Measurements from ENCODE around the gene METTL13. TPM values are rescaled to one million over a fixed set of nuclear protein-coding genes. Genes with fewer than 3 reads are reported as not detected.
A peak's percentile ranks its signal among the peaks of the same experiment; 100 is the strongest.

Gene METTL13
- total and polyA plus RNA-seq, 8 donors = 1.8 to 101 (median 14.4) TPM

DNA sequence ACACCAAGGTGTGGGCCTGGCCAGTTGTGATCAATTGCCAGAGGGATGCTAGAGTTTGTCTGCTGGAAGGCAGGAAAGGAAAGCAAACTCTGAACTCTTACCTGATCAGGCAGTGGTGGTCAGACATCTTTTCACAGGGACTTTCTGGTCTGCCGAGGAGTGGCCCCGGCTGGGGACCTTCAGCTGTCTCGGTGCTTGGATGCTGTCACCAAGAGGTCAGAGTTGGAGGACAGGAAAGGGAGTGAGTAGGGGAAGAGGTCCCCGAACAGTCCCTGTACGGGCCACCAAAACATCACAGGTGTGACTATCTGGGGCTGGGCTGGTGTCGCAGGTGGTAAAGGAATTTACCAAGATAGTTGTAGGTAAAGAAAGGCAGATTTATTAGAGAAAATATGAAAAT is 17.7 kb upstream of the METTL13 start:
- H3K36me3 ChIP-seq = no peaks in the 10 kb centered on the region
- no peaks in the 10 kb centered on the region for H3K27me3 ChIP-seq
- peaks cover 0 to 2% (median 0%) of the 10 kb centered on the region in 4 donors for H3K4me1 ChIP-seq
- no peak for DNase-seq
- TF ChIP-seq EP300 (IDR thresholded peaks at IDR 0.05) = no peak
- WGBS, 5 donors = 75 to 91% (median 82%) methylated on average over 6 of the region's 6 CpGs
- H3K4me3 ChIP-seq = no peak overlapping the region
- H3K27ac ChIP-seq = no peak overlapping the region
- H3K9me3 ChIP-seq = no peaks in the 10 kb centered on the region
- intact Hi-C loops (cut with DNase I; ENCODE audit: low total_unique reads) = no loop called here

DNA sequence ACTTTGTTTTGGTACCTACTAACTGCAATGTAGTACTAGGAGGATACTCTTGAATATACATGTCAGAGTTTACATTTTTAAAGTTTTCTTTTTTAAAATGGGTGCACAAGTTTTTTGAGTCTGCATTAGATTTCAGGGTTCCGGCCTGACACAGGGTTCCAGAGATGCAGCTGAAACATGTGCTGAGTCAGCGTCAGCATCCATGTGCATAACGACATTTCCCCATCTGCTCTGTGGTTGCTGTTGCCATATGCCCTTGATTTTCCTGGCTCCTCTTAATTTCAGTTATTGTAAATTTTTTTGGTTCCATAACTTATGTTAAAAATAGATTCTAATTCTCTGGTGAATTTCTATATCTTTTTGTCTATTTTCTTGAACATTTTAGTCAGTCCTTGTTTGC is 12.3 kb upstream of the METTL13 start:
- 69 to 83% (median 79%) methylated on average over 3 of the region's 3 CpGs for WGBS, 5 donors
- intact Hi-C loops (cut with DNase I; ENCODE audit: low total_unique reads) = no loop called here
- Histone ChIP-seq H3K27ac (no peak overlapping the region), H3K9me3 (no peaks in the 10 kb centered on the region), H3K36me3 (no peaks in the 10 kb centered on the region), H3K4me1 (no peaks in the 10 kb centered on the region), H3K27me3 (no peaks in the 10 kb centered on the region), H3K4me3 (no peak overlapping the region)
- no peak for DNase-seq
- TF ChIP-seq EP300 (IDR thresholded peaks at IDR 0.05) = no peak
- no peak for TF ChIP-seq CTCF (IDR thresholded peaks at IDR 0.05)
- no peak for TF ChIP-seq POLR2A (IDR thresholded peaks at IDR 0.05)
- no peak for TF ChIP-seq POLR2AphosphoS5 (IDR thresholded peaks at IDR 0.05)

DNA sequence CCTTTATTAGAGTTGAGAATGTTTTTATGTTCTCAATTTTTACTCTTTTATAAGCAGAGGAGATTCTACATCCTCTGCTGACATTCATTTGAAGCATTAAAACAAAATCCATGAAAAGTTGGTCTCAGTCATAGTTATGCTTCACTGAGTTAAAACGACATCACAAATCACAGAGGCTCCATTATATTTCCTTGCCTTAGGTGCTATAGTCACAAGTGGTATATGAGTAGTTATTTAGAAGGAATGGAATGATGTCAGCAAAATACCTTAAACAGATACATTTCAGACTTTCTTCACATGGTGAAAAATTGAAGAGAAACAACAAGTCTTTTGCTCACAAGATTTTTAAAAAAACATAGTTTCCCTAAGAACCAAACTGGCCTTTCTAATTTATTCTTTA is 11.7 kb upstream of the METTL13 start:
- no peak for TF ChIP-seq CTCF (IDR thresholded peaks at IDR 0.05)
- TF ChIP-seq POLR2A (IDR thresholded peaks at IDR 0.05) = no peak
- TF ChIP-seq POLR2AphosphoS5 (IDR thresholded peaks at IDR 0.05) = no peak
- no peak for TF ChIP-seq EP300 (IDR thresholded peaks at IDR 0.05)
- H3K4me1 ChIP-seq = no peaks in the 10 kb centered on the region
- WGBS, 5 donors = 81 to 96% (median 84%) methylated on average over 1 of the region's 1 CpG
- DNase-seq = no peak
- H3K36me3 ChIP-seq = no peaks in the 10 kb centered on the region
- H3K27ac ChIP-seq = no peak overlapping the region
- intact Hi-C loops (cut with DNase I; ENCODE audit: low total_unique reads) = no loop called here
- H3K27me3 ChIP-seq = no peaks in the 10 kb centered on the region
- H3K4me3 ChIP-seq = no peak overlapping the region
- no peaks in the 10 kb centered on the region for H3K9me3 ChIP-seq

- intact Hi-C loops (cut with DNase I; ENCODE audit: low total_unique reads) = no loop called here
- DNase-seq = no peak
- peaks cover 0 to 5% (median 0%) of the 10 kb centered on the region in 3 donors for H3K27me3 ChIP-seq
- TF ChIP-seq CTCF (IDR thresholded peaks at IDR 0.05) (no peak), POLR2A (IDR thresholded peaks at IDR 0.05) (no peak), POLR2AphosphoS5 (IDR thresholded peaks at IDR 0.05) (no peak), EP300 (IDR thresholded peaks at IDR 0.05) (no peak)
- H3K4me1 ChIP-seq = no peaks in the 10 kb centered on the region
- H3K4me3 ChIP-seq = no peak overlapping the region
- H3K9me3 ChIP-seq = no peaks in the 10 kb centered on the region
- 91 to 97% (median 95%) methylated on average over 2 of the region's 2 CpGs for WGBS, 5 donors
- no peaks in the 10 kb centered on the region for H3K36me3 ChIP-seq
- H3K27ac ChIP-seq = no peak overlapping the region
These were observed 9.1 kb upstream of the METTL13 start for GRCh38 chr1:171772312-171772711.

- H3K27ac ChIP-seq = peak overlapping the region; percentile 78 to 94 (median 88)
- DNase-seq = peak in 1 of 2 donors; percentile 33
- intact Hi-C loops (cut with DNase I; ENCODE audit: low total_unique reads) = no loop called here
- 35 to 45% (median 44%) methylated on average over 11 of the region's 11 CpGs for WGBS, 5 donors
- peaks cover 18 to 46% (median 42%) of the 10 kb centered on the region in 4 donors for H3K4me1 ChIP-seq
- TF ChIP-seq CTCF (IDR thresholded peaks at IDR 0.05) (no peak), EP300 (IDR thresholded peaks at IDR 0.05) (no peak), POLR2AphosphoS5 (IDR thresholded peaks at IDR 0.05) (no peak), POLR2A (IDR thresholded peaks at IDR 0.05) (no peak)
- H3K4me3 ChIP-seq = peak overlapping the region; percentile 48 to 81 (median 73)
- H3K9me3 ChIP-seq = no peaks in the 10 kb centered on the region
- H3K36me3 ChIP-seq = peaks cover 10 to 23% (median 20%) of the 10 kb centered on the region in 4 donors
- H3K27me3 ChIP-seq = peaks cover 0 to 5% (median 0%) of the 10 kb centered on the region in 3 donors
These were observed 781 bp upstream of the METTL13 start for GRCh38 chr1:171780583-171781175.

Measured in stomach (tissue), 9 donors.